Tibial nerve (tissue), 4 donors: ENCODE data around the gene SLC25A15.

ENCODE experiments used
- EP300 ChIP-seq, 2 donors: sonication (generic); formaldehyde crosslinking; IDR thresholded peaks; one replicate each; pipeline ENCODE4 v1.6.1; 2017; ENCODE audit warnings: antibody characterized with exemption in 2 of 2, mild to moderate bottlenecking in 1 of 2
- POLR2A ChIP-seq, 2 donors: fragments of 450-650 bp; IDR thresholded peaks; one replicate each; pipeline ENCODE4 v1.6.1; 2017; ENCODE audit warnings: antibody characterized with exemption in 2 of 2, mild to moderate bottlenecking in 2 of 2, moderate library complexity in 2 of 2
- TF ChIP-seq, protein P1 (sequence below), 5 experiments: fragments of 200-600 bp in 3 of 5; fragments of 450-650 bp in 2 of 5; sonication (generic) in 3 of 5; IDR thresholded peaks; one replicate each; pipeline ENCODE4 v1.5.1; 2016 to 2019; ENCODE audit warnings: antibody characterized with exemption in 5 of 5, mild to moderate bottlenecking in 3 of 5, moderate library complexity in 2 of 5

DNA sequence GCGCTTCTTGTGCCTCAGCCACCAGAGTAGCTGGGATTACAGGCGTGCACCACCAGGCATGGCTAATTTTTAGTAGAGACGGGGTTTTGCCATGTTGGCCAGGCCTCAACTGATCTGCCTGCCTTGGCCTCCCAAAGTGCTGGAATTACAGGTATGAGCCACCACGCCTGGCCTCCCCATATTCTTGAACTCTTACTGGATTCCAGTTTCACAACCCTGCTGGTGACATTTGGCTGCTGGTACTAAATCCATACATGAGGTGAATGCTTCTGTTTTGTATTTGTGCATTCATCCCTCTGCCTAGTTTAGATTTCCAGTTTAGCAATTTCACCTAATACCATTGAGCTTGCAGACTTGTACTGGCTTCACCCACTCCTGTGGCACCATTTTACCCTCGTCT lies 13.9 kb downstream of the SLC25A15 start:
- TF ChIP-seq, protein P1, sequence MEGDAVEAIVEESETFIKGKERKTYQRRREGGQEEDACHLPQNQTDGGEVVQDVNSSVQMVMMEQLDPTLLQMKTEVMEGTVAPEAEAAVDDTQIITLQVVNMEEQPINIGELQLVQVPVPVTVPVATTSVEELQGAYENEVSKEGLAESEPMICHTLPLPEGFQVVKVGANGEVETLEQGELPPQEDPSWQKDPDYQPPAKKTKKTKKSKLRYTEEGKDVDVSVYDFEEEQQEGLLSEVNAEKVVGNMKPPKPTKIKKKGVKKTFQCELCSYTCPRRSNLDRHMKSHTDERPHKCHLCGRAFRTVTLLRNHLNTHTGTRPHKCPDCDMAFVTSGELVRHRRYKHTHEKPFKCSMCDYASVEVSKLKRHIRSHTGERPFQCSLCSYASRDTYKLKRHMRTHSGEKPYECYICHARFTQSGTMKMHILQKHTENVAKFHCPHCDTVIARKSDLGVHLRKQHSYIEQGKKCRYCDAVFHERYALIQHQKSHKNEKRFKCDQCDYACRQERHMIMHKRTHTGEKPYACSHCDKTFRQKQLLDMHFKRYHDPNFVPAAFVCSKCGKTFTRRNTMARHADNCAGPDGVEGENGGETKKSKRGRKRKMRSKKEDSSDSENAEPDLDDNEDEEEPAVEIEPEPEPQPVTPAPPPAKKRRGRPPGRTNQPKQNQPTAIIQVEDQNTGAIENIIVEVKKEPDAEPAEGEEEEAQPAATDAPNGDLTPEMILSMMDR (IDR thresholded peaks at IDR 0.05), result no peak
- no peak for TF ChIP-seq POLR2A (IDR thresholded peaks at IDR 0.05)
- no peak for TF ChIP-seq EP300 (IDR thresholded peaks at IDR 0.05)
